IMR-90 (cell line): ENCODE results near the gene KRT222. TPM values are rescaled to one million over a fixed set of nuclear protein-coding genes. Genes with fewer than 3 reads are reported as not detected.

Experiments
- ATAC-seq: fragments of 200-7000 bp; cut with Tn5 transposase; 2 replicates; pipeline ENCODE4 v1.9.1; 2020; ENCODE audit warnings: low read depth, mild to moderate bottlenecking, moderate library complexity
- BruUV-seq: library from RNA; stranded (reverse); fragments of 400-500 nt; replicated peaks from 2 replicates; lab custom pipeline; 2021; lab: Mats Ljungman, UMichigan
- CTCF ChIA-PET: fragments of 300-600 bp; formaldehyde crosslinking; extraction: SDS; loops from one replicate; lab custom pipeline; 2021; ENCODE audit warnings: antibody characterized with exemption; lab: Yijun Ruan, JAX
- POLR2A ChIA-PET: fragments of 300-600 bp; sonication (Branson Sonifier 250); formaldehyde crosslinking; loops from one replicate; lab custom pipeline; 2022; ENCODE audit warnings: antibody characterized with exemption; ENCODE audit not compliant: unreplicated experiment; lab: Charles Lee
- DNase-seq: peaks from one replicate; pipeline ENCODE4 v3.0.0; 2013
- H2AFZ ChIP-seq: replicated peaks from 2 replicates; pipeline ENCODE3; 2013; ENCODE audit warnings: low read length, mild to moderate bottlenecking; ENCODE audit not compliant: poor library complexity
- H2AK5ac ChIP-seq: 2 replicates; pipeline ENCODE4 v1.6.1; 2013; ENCODE audit warnings: low read depth, low read length, inconsistent platforms
- H2AK9ac ChIP-seq: replicated peaks from 2 replicates; pipeline ENCODE3; 2013; ENCODE audit warnings: mild to moderate bottlenecking, low read depth, low read length, moderate library complexity; ENCODE audit not compliant: poor library complexity
- H2BK120ac ChIP-seq: 2 replicates; pipeline ENCODE4 v1.6.1; 2013; ENCODE audit warnings: low read depth, low read length, inconsistent platforms
- H2BK15ac ChIP-seq: 3 replicates; pipeline ENCODE4 v1.6.1; 2013; ENCODE audit warnings: low read depth, low read length, inconsistent platforms
- H2BK20ac ChIP-seq: 2 replicates; pipeline ENCODE4 v1.6.1; 2013; ENCODE audit warnings: low read depth, mild to moderate bottlenecking, inconsistent platforms, low read length, moderate library complexity
- H2BK5ac ChIP-seq: 2 replicates; pipeline ENCODE4 v1.6.1; 2013; ENCODE audit warnings: mild to moderate bottlenecking, low read depth, low read length, inconsistent platforms; ENCODE audit not compliant: poor library complexity, severe bottlenecking
- H3K14ac ChIP-seq: replicated peaks from 2 replicates; pipeline ENCODE4 v1.6.1; 2013; ENCODE audit warnings: low read depth, low read length, inconsistent platforms
- H3K18ac ChIP-seq: 2 replicates; pipeline ENCODE4 v1.6.1; 2013; ENCODE audit warnings: low read depth, low read length, control low read depth
- H3K23ac ChIP-seq: 2 replicates; pipeline ENCODE4 v1.6.1; 2013; ENCODE audit warnings: low read depth, low read length, inconsistent platforms
- H3K27ac ChIP-seq: 2 replicates; pipeline ENCODE4 v1.5.1; 2013; ENCODE audit warnings: mild to moderate bottlenecking, control low read depth, low read length; ENCODE audit not compliant: insufficient read depth
- H3K27me3 ChIP-seq: 2 replicates; pipeline ENCODE4 v1.6.1; 2013; ENCODE audit warnings: low read length; ENCODE audit not compliant: control insufficient read depth, insufficient read depth
- H3K36me3 ChIP-seq: 2 replicates; pipeline ENCODE4 v1.6.1; 2013; ENCODE audit warnings: low read length, mixed read lengths; ENCODE audit not compliant: control insufficient read depth, insufficient read depth
- H3K4ac ChIP-seq: 2 replicates; pipeline ENCODE4 v1.6.1; 2013; ENCODE audit warnings: low read depth, low read length, inconsistent platforms
- H3K4me1 ChIP-seq: 2 replicates; pipeline ENCODE4 v1.6.1; 2013; ENCODE audit warnings: low read length, mixed read lengths; ENCODE audit not compliant: control insufficient read depth, insufficient read depth
- H3K4me2 ChIP-seq: 2 replicates; pipeline ENCODE4 v1.6.1; 2013; ENCODE audit warnings: low read depth, mild to moderate bottlenecking, control low read depth, low read length, moderate library complexity
- H3K4me3 ChIP-seq: 2 replicates; pipeline ENCODE4 v1.5.1; 2013; ENCODE audit warnings: low read depth, mild to moderate bottlenecking, control low read depth, low read length, moderate library complexity; ENCODE audit not compliant: insufficient read depth
- H3K56ac ChIP-seq: 2 replicates; pipeline ENCODE4 v1.6.1; 2013; ENCODE audit warnings: low read length, inconsistent platforms; ENCODE audit not compliant: insufficient read depth; ENCODE audit errors: extremely low read depth
- H3K79me1 ChIP-seq, 2 experiments: 2 replicates each; pipeline ENCODE4 v1.6.1; 2013; ENCODE audit warnings: low read length in 2 of 2, inconsistent platforms in 1 of 2, low read depth in 1 of 2
- H3K9ac ChIP-seq: 2 replicates; pipeline ENCODE4 v1.6.1; 2013; ENCODE audit warnings: low read depth, low read length, control low read depth
- H3K9me1 ChIP-seq: 2 replicates; pipeline ENCODE4 v1.6.1; 2013; ENCODE audit warnings: low read length, inconsistent platforms; ENCODE audit not compliant: insufficient read depth
- H3K9me3 ChIP-seq: 2 replicates; pipeline ENCODE4 v1.6.1; 2013; ENCODE audit warnings: low read length; ENCODE audit not compliant: control insufficient read depth, insufficient read depth
- H4K20me1 ChIP-seq: 2 replicates; pipeline ENCODE4 v1.6.1; 2013; ENCODE audit warnings: low read length, inconsistent platforms; ENCODE audit not compliant: insufficient read depth
- H4K5ac ChIP-seq: 2 replicates; pipeline ENCODE4 v1.6.1; 2013; ENCODE audit warnings: mild to moderate bottlenecking, low read depth, low read length, control low read depth
- H4K8ac ChIP-seq, 2 experiments: 2 replicates each; pipeline ENCODE4 v1.6.1; 2013; ENCODE audit warnings: low read depth in 2 of 2, low read length in 2 of 2, control low read depth in 1 of 2, inconsistent platforms in 1 of 2
- H4K91ac ChIP-seq: 2 replicates; pipeline ENCODE4 v1.6.1; 2013; ENCODE audit warnings: low read depth, low read length, inconsistent platforms; ENCODE audit not compliant: insufficient read depth
- BHLHE40 ChIP-seq: fragments of 150-350 bp; IDR thresholded peaks from 2 replicates; pipeline ENCODE4 v1.6.1; 2016; ENCODE audit warnings: mild to moderate bottlenecking, low read depth, low read length
- CEBPB ChIP-seq: IDR thresholded peaks from 2 replicates; pipeline ENCODE4 v1.6.1; 2012; ENCODE audit warnings: low read depth, low read length, improper control_type of control experiment
- CHD1 ChIP-seq: IDR thresholded peaks from 2 replicates; pipeline ENCODE4 v1.6.1; 2012; ENCODE audit warnings: low read depth, low read length, improper control_type of control experiment
- FOS ChIP-seq: fragments of 150-350 bp; IDR thresholded peaks from 2 replicates; pipeline ENCODE4 v1.6.1; 2016; ENCODE audit warnings: low read depth, low read length
- MAFK ChIP-seq: IDR thresholded peaks from 2 replicates; pipeline ENCODE4 v1.6.1; 2012; ENCODE audit warnings: low read depth, low read length, improper control_type of control experiment
- MAZ ChIP-seq: IDR thresholded peaks from 2 replicates; pipeline ENCODE4 v1.6.1; 2012; ENCODE audit warnings: low read depth, mild to moderate bottlenecking, low read length, improper control_type of control experiment, moderate library complexity, borderline replicate concordance
- MXI1 ChIP-seq: IDR thresholded peaks from 2 replicates; pipeline ENCODE4 v1.6.1; 2012; ENCODE audit warnings: low read depth, mild to moderate bottlenecking, low read length, moderate library complexity, borderline replicate concordance
- NFE2L2 ChIP-seq: fragments of 150-350 bp; IDR thresholded peaks from 2 replicates; pipeline ENCODE4 v1.6.1; 2016; ENCODE audit warnings: low read depth, mild to moderate bottlenecking, low read length
- POLR2A ChIP-seq: IDR thresholded peaks from 2 replicates; pipeline ENCODE4 v1.6.1; 2012; ENCODE audit warnings: mild to moderate bottlenecking, low read depth, low read length
- RAD21 ChIP-seq: IDR thresholded peaks from 2 replicates; pipeline ENCODE4 v1.6.1; 2012; ENCODE audit warnings: low read length, improper control_type of control experiment
- RCOR1 ChIP-seq: IDR thresholded peaks from 2 replicates; pipeline ENCODE4 v1.6.1; 2012; ENCODE audit warnings: mild to moderate bottlenecking, low read length, improper control_type of control experiment; ENCODE audit not compliant: insufficient replicate concordance
- RFX5 ChIP-seq: IDR thresholded peaks from 2 replicates; pipeline ENCODE4 v1.8.0; 2012; ENCODE audit warnings: low read depth, mild to moderate bottlenecking, low read length, moderate library complexity
- SMC3 ChIP-seq: fragments of 150-350 bp; IDR thresholded peaks from 2 replicates; pipeline ENCODE4 v1.6.1; 2016; ENCODE audit warnings: low read depth, mild to moderate bottlenecking, antibody characterized with exemption, low read length, moderate library complexity
- WGBS, 2 experiments: methylation state at CpG; one replicate each; pipeline versions ENCODE4 v1.1.5 to v1.1.7; 2013; ENCODE audit warnings: missing lambda C conversion rate in 2 of 2; ENCODE audit not compliant: insufficient read length in 1 of 2; ENCODE audit errors: extremely low coverage in 2 of 2; 5-methylcytosine and 5-hydroxymethylcytosine counted together
- dilution Hi-C: fragments of 300-500 bp; cut with HindIII; formaldehyde crosslinking; loops from one replicate; pipeline ENCODE4 v1.14.3; 2018; ENCODE audit warnings: low sequenced_read_pairs; ENCODE audit not compliant: unreplicated experiment
- in situ Hi-C: fragments of 300-500 bp; cut with MboI; formaldehyde crosslinking; loops from 3 replicates; pipeline ENCODE4 v1.14.3; 2019; ENCODE audit warnings: low sequenced_read_pairs, inconsistent platforms, mixed read lengths
- intact Hi-C: fragments of 100-400 bp; cut with micrococcal nuclease; formaldehyde crosslinking; loops from 2 replicates; pipeline ENCODE4 v1.10.0; 2022
- polyA plus RNA-seq, 3 experiments: library from polyadenylated mRNA; depleted of rRNA; stranded (reverse); fragments of >200 nt; gene quantifications; 2 replicates each; pipeline ENCODE4 v1.2.3, GENCODE V29; 2012; ENCODE audit warnings: low replicate concordance in 1 of 3
- total RNA-seq: library from RNA; depleted of rRNA; stranded (reverse); fragments of >200 nt; gene quantifications from 2 replicates; pipeline ENCODE4 v1.2.3, GENCODE V29; 2012
- TF ChIP-seq, protein P1 (sequence below): fragments of 150-350 bp; IDR thresholded peaks from 2 replicates; pipeline ENCODE4 v1.6.1; 2016; ENCODE audit warnings: low read depth, mild to moderate bottlenecking, low read length, moderate library complexity, borderline replicate concordance
- TF ChIP-seq, protein P2 (sequence below): conservative IDR thresholded peaks from 2 replicates; pipeline ENCODE4 v1.5.1; 2012; ENCODE audit warnings: mild to moderate bottlenecking, low read depth, low read length, improper control_type of control experiment
- TF ChIP-seq, protein P3 (sequence below): fragments of 150-350 bp; IDR thresholded peaks from 2 replicates; pipeline ENCODE4 v1.6.1; 2017; ENCODE audit warnings: mild to moderate bottlenecking, antibody characterized with exemption, low read length, low read depth

Gene KRT222
- total and polyA plus RNA-seq, 2 of the 4 experiments (the other 2 are of a cell fraction): not detected

DNA sequence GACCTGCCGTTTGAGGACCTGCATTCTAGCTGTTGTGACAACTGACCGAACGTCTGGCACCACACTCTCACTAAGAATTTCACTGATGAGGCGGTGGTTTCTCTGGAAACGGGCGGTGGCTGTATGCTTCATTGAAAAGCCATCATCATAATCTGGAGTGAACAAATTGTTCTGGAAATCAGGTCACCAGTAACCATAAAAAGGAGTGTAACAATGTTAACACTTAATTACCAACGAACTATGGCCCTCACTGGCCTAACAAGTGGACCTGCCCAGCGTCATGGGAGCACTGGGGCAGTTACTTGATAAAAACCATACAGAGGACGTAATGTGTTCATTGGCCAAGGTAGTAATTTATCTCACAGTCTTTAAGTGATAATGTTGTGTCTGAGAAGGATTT is 32.8 kb downstream of the KRT222 start:
- H3K9ac ChIP-seq: no peak overlapping the region
- no peaks in the 10 kb centered on the region; the same call in 1 of the 2 replicates for H4K20me1 ChIP-seq
- no peak overlapping the region for H4K91ac ChIP-seq
- no peaks in the 10 kb centered on the region for H3K4me1 ChIP-seq
- no peak overlapping the region for H2BK120ac ChIP-seq
- H2BK20ac ChIP-seq: no peak overlapping the region
- H2AFZ ChIP-seq: no peak overlapping the region
- H3K9me3 ChIP-seq: no peaks in the 10 kb centered on the region
- H3K4me2 ChIP-seq: no peak overlapping the region
- intact Hi-C loops: no loop called here
- H3K4me3 ChIP-seq: no peak overlapping the region
- CTCF ChIA-PET: no interaction called here
- BruUV-seq: no TSS peak
- POLR2A ChIA-PET: no interaction called here
- no peak overlapping the region for H3K23ac ChIP-seq
- no peaks in the 10 kb centered on the region for H3K27me3 ChIP-seq
- in situ Hi-C loops: no loop called here
- H2BK5ac ChIP-seq: no peak overlapping the region
- no peak for DNase-seq
- H4K5ac ChIP-seq: no peak overlapping the region
- H2AK5ac ChIP-seq: no peak overlapping the region
- dilution Hi-C loops: no loop called here
- ATAC-seq: no peak
- H4K8ac ChIP-seq: no peak overlapping the region
- no peak overlapping the region for H3K4ac ChIP-seq
- 95% methylated on average over 4 of the region's 9 CpGs; no CpG with 5 or more reads in 1 of the 2 experiments for WGBS, 2 experiments
- H3K36me3 ChIP-seq: peaks cover 45% of the 10 kb centered on the region
- H2BK15ac ChIP-seq: no peak overlapping the region
- no peak overlapping the region for H3K56ac ChIP-seq
- H3K79me1 ChIP-seq: peaks cover 1 to 13% of the 10 kb centered on the region in 2 experiments; a peak in 3 of 4 replicates
- TF ChIP-seq RFX5 (no peak), POLR2A (no peak), MAFK (no peak), CHD1 (no peak), CEBPB (no peak), MAZ (no peak), MXI1 (no peak), SMC3 (no peak), RCOR1 (no peak), FOS (no peak), NFE2L2 (no peak), RAD21 (no peak), BHLHE40 (no peak)
- TF ChIP-seq, protein P1, sequence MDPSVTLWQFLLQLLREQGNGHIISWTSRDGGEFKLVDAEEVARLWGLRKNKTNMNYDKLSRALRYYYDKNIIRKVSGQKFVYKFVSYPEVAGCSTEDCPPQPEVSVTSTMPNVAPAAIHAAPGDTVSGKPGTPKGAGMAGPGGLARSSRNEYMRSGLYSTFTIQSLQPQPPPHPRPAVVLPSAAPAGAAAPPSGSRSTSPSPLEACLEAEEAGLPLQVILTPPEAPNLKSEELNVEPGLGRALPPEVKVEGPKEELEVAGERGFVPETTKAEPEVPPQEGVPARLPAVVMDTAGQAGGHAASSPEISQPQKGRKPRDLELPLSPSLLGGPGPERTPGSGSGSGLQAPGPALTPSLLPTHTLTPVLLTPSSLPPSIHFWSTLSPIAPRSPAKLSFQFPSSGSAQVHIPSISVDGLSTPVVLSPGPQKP: no peak
- TF ChIP-seq, protein P2, sequence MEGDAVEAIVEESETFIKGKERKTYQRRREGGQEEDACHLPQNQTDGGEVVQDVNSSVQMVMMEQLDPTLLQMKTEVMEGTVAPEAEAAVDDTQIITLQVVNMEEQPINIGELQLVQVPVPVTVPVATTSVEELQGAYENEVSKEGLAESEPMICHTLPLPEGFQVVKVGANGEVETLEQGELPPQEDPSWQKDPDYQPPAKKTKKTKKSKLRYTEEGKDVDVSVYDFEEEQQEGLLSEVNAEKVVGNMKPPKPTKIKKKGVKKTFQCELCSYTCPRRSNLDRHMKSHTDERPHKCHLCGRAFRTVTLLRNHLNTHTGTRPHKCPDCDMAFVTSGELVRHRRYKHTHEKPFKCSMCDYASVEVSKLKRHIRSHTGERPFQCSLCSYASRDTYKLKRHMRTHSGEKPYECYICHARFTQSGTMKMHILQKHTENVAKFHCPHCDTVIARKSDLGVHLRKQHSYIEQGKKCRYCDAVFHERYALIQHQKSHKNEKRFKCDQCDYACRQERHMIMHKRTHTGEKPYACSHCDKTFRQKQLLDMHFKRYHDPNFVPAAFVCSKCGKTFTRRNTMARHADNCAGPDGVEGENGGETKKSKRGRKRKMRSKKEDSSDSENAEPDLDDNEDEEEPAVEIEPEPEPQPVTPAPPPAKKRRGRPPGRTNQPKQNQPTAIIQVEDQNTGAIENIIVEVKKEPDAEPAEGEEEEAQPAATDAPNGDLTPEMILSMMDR: no peak
- TF ChIP-seq, protein P3, sequence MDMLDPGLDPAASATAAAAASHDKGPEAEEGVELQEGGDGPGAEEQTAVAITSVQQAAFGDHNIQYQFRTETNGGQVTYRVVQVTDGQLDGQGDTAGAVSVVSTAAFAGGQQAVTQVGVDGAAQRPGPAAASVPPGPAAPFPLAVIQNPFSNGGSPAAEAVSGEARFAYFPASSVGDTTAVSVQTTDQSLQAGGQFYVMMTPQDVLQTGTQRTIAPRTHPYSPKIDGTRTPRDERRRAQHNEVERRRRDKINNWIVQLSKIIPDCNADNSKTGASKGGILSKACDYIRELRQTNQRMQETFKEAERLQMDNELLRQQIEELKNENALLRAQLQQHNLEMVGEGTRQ: no peak
- no peak overlapping the region for H2AK9ac ChIP-seq
- no peak overlapping the region for H3K18ac ChIP-seq
- no peak overlapping the region for H3K14ac ChIP-seq
- H3K27ac ChIP-seq: no peak overlapping the region
- no peaks in the 10 kb centered on the region for H3K9me1 ChIP-seq
